ENCODE data around the gene GTF3C4. TPM values are rescaled to one million over a fixed set of nuclear protein-coding genes. Genes with fewer than 3 reads are reported as not detected.

The GTF3C4 gene
- total RNA-seq, 1 donor from 2014 or later, result 9.5 TPM

- DNase-seq (ENCODE audit: low spot score), result no peak
Observed at GRCh38 chr9:132730054-132731033, 60.1 kb downstream of the GTF3C4 start.

- DNase-seq (ENCODE audit: low spot score), result no peak
Observed at GRCh38 chr9:132731230-132731629, 61.0 kb downstream of the GTF3C4 start.

GRCh38 chr9:132732326-132733259 lies 62.3 kb downstream of the GTF3C4 start:
- DNase-seq (ENCODE audit: low spot score), result no peak

- DNase-seq (ENCODE audit: low spot score), result no peak
Observed at GRCh38 chr9:132733260-132733815, 63.1 kb downstream of the GTF3C4 start.

- no peak for DNase-seq (ENCODE audit: low spot score)
Observed at GRCh38 chr9:132739710-132740310, 69.5 kb downstream of the GTF3C4 start.

- no peak for DNase-seq (ENCODE audit: low spot score)
Observed at GRCh38 chr9:132740526-132741309, 70.5 kb downstream of the GTF3C4 start.

GRCh38 chr9:132742821-132743311 lies 72.6 kb downstream of the GTF3C4 start:
- DNase-seq (ENCODE audit: low spot score), result peak; percentile 75

GRCh38 chr9:132743931-132744479 lies 73.7 kb downstream of the GTF3C4 start:
- DNase-seq (ENCODE audit: low spot score), result peak; percentile 53

Other genes starting within 250 kb of the GTF3C4 start
- not detected for gene BARHL1, start 87.9 kb upstream of the GTF3C4 start, total RNA-seq
- 12.7 TPM for gene DDX31, start 481 bp upstream of the GTF3C4 start, total RNA-seq
- gene AK8, start 207.8 kb downstream of the GTF3C4 start, total RNA-seq, result 1.5 TPM
- 3.9 TPM for gene SPACA9, start 208.4 kb downstream of the GTF3C4 start, total RNA-seq